ENCODE data around the gene SGMS1.
A peak's percentile ranks its signal among the peaks of the same experiment; 100 is the strongest.
"Not testable (repeated sequence)": the region's sequence is repeated elsewhere in the genome, so short reads cannot be mapped to it uniquely, and the experiment has no call there.

The SGMS1 gene

GRCh38 chr10:50556237-50557120 lies 67.3 kb downstream of the SGMS1 start:
- no peak for DNase-seq (ENCODE audit: low spot score)

- peak; percentile 43 for DNase-seq (ENCODE audit: low spot score)
Observed at GRCh38 chr10:50554995-50555568, 68.7 kb downstream of the SGMS1 start.

DNA sequence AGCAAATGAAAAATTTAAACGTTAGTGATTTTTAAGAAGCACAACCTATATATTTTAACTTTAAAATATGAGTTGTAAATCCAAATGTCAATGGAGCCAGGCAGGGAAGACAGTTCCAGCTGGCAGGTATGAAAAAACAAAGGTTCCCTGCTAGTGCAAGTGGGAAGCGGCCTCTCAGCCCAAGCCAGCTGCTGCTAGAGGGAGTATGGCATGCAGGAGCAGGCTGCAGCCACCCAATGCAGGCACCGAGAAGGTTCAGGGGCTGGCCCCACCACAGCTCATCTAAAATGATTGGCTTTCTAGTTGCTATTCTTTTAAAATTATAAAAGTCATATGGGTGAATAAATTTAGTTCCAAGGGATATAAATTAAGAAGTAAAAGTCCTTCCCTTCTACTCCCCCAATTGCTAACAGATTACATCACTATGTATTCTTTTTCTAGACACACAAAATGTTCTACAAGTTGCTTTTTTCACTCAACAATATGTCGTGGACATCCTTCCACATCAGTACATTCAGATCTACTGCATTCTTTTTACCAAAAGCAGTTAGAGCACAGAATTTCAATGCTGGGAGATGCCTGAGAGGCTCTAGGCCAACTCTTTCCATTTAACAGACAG lies 69.3 kb downstream of the SGMS1 start:
- DNase-seq (ENCODE audit: low spot score) = no peak

- no peak for DNase-seq (ENCODE audit: low spot score)
Observed at GRCh38 chr10:50552771-50553535, 70.8 kb downstream of the SGMS1 start.

DNA sequence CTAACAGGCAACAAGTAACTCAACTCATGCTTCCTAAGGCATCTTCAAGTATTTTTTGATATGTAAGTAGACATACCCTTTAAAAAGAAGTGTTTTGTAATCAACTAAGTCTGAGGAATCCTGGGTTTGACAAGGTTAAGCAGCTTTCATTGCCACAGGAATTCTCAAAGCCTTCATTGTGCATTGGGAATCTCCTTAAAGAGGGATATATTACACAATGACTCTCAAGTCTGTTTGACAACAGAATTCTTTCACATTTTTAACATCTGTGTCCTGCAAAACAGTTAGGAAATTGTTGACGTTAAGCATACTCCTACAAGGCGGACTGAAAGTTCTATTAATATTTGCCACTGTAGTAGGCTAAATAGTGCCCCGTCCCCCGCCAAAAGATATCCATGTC lies 71.4 kb downstream of the SGMS1 start:
- DNase-seq (ENCODE audit: low spot score) = peak; percentile 55

DNA sequence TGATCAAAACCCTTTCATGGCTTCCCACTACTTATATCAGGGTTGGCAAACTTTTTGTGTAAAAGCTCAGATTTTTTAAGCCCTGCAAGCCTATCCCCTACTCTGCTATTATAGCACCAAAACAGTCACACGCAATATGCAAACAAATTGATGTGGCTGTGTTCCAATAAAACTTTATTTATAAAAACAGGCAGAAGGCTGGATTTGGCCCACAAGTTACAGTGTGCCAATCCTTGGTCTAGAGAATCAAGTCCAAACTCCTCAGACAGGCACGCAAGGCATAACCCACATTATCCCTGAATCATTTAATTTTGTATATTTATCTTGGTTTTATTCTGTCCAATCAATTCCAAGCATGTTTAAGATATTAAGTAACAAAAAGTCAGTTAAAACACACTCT lies 71.9 kb downstream of the SGMS1 start:
- no peak for DNase-seq (ENCODE audit: low spot score)

DNA sequence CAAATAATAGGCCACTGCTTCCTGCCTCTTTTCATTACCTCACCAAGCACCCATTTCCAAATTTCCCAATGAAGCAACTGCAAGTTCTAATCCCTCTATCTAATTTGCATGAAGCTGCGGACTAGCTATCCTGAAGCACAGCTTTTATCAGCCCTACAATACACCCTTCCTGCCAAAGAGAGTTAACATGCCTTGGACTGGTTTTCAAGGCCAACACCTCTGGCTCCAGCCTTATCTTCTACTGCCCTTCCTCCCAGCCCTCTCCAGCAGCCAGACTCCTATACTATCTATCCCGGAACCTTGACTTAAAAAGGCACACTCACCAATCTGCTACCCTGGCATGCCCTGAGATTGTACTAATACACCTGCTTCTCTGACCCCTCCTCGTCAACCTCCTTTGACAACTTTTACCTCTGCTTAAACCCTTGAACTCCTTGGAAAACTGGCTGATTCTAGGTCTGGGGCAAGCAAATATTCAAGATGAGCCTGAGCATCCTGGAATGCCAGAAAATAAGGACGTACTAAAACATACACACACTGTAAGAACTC lies 73.4 kb downstream of the SGMS1 start:
- no peak for DNase-seq (ENCODE audit: low spot score)

- not testable (repeated sequence) for DNase-seq (ENCODE audit: low spot score)
Observed at GRCh38 chr10:50549186-50549585, 74.6 kb downstream of the SGMS1 start.

- not testable (repeated sequence) for DNase-seq (ENCODE audit: low spot score)
Observed at GRCh38 chr10:50548481-50548880, 75.3 kb downstream of the SGMS1 start.

DNA sequence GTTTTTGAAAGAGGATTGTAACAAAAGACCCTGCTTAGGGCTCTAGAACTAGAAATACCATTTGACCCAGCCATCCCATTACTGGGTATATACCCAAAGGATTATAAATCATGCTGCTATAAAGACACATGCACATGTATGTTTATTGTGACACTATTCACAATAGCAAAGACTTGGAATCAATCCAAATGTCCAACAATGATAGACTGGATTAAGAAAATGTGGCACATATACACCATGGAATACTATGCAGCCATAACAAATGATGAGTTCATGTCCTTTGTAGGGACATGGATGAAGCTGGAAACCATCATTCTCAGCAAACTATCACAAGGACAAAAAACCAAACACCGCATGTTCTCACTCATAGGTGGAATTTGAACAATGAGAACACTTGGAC lies 77.5 kb downstream of the SGMS1 start:
- DNase-seq (ENCODE audit: low spot score) = not testable (repeated sequence)

- no peak for DNase-seq (ENCODE audit: low spot score)
Observed at GRCh38 chr10:50545846-50546245, 77.9 kb downstream of the SGMS1 start.

DNA sequence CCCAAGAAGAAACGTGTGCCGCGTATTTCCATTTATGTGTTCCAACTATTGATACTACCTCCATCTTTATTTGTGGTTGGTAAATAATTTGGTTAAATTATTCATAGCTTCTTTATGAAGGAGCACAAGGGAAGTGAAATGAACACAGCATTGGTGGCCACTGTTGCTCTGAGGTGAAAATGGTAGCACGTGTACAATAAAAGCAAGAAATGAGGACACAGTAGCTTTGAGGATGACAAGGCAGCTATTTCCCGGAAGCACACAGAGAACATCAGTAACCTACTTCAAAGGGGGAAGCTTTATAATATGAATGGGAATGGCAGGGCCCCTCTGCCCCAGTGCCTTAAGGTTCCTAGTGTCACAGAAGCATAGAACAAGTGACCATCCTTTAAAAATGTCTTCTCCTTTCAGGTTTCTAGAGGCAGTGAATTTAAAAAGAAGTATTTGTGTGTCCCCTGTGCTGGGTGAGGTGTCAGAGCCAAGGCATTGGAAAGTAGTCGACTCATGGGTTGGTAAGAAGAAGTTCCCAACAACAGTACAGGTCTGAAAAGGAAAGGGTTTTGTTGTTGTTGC lies 78.8 kb downstream of the SGMS1 start:
- DNase-seq (ENCODE audit: low spot score) = no peak

DNA sequence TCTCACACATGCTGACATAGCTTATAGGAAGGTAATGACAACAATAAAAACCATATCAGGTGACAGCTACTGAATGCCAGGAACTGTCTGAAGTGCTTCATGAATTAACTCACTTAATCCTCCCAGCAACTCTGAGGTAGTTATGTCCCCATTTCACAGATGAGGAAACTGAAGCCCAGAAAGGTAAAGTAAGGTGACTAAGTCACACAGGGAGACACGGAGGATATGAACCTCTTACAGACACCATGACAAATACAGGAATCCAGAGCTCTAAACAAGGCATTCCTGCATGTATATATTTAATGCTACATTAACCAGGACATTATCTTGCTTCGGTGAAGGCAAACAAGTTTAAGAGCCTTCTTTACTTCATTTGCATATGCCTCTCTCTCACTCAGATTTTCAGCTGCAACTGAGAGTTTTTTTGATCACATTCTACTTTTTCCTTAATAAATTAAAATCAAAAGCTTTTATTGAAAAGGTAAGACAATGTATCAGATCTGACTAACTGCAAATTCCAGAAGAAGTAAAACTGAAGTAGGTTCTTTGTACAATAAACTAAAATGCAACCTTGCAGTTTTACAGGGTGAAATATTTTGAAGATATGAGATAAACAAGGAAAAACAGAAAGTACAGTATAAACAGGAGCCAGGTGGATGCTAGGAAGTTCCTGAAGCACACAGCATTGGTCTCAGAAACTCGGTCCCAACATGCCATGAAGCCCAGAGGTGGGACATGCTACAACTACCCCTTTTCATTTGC lies 79.5 kb downstream of the SGMS1 start:
- no peak for DNase-seq (ENCODE audit: low spot score)

DNA sequence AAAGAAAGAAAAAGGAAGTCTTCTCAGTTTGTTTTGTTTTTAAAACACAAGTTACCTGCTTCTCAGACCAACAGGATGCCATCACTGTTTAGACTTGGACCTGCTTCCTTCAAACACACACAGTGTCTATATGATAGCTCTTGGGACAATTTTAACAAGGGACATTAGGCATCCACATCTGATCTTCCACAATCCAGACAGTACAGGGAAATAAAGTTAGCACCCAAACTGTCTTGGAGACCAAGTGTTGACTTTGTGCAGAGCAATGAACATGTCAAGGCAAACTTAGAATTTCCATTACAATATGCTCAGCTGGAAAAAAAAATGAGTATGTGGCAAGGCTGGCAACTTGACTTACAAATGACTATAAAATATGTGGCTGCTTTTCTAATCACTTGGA lies 80.9 kb downstream of the SGMS1 start:
- DNase-seq (ENCODE audit: low spot score) = no peak

DNA sequence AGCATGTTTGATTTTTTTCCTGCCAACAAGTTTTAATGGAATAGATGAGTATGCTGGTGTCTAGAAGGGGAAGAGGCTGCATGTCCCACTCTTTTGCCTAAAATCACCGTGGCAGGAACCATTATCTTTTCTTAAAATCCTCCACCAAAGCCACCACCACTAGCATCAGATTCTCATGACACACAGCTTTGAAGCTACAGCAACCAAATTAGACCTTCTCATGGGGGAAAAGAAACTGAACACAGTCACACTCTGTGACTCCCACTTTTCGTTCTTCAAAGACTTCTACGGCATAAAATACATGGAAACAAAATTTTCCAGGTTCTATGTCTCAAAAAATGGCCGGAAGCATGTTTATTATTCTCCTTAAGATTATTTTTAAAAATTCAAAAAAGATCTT lies 81.8 kb downstream of the SGMS1 start:
- no peak for DNase-seq (ENCODE audit: low spot score)

DNA sequence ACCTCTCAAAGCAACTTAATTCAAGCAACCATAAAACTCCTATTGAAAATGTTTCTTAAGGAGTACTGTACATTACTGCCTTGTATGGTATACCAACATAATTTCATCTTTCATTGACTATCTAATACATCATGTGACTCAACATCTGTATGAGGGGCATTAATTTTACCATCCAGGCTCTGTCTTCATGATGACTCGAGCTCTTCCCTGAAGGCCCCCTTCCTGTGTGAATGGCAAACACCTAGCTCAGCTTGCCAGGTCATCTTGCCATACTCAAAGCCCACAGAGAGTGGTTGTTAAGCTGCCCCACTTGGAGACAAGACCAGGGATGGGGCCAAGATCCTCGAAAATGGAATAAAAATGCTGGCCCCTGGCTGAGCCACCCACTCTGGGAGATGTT lies 82.4 kb downstream of the SGMS1 start:
- no peak for DNase-seq (ENCODE audit: low spot score)

GRCh38 chr10:50540826-50541122 lies 83.0 kb downstream of the SGMS1 start:
- DNase-seq (ENCODE audit: low spot score) = no peak

DNA sequence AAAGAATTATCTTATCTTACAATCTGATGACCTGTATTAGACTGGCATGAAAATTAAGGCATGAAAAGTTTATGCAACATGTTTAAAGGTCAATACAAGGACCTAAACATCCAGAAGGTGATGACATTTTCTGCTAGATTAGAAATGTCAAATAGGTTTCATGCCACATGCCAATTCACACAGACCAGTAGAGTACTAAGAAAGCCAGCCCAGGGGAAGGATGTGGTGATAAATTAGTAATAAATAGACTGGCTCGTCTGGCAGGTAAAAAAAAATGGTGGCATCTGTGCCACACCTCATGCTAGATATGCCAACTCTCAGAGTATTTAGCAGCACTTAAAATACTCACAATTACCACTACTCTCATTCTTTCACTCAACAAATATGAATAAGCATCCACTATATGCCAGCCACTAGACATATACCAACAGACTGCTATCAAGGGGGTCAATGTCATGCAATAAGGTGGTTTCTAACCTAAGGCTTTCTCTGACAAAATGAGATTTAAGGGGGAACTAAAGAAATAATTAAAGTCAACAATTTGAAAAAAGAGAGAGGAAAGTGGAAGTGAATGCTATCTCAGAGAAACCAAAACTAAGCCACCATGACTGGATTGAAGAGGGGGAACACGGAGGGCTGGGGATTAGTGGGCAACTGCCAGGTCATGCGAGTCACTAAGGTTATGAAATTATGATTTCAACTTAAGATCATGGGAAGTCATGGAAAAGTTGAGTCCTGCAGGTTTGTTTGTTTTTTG lies 83.5 kb downstream of the SGMS1 start:
- no peak for DNase-seq (ENCODE audit: low spot score)

DNA sequence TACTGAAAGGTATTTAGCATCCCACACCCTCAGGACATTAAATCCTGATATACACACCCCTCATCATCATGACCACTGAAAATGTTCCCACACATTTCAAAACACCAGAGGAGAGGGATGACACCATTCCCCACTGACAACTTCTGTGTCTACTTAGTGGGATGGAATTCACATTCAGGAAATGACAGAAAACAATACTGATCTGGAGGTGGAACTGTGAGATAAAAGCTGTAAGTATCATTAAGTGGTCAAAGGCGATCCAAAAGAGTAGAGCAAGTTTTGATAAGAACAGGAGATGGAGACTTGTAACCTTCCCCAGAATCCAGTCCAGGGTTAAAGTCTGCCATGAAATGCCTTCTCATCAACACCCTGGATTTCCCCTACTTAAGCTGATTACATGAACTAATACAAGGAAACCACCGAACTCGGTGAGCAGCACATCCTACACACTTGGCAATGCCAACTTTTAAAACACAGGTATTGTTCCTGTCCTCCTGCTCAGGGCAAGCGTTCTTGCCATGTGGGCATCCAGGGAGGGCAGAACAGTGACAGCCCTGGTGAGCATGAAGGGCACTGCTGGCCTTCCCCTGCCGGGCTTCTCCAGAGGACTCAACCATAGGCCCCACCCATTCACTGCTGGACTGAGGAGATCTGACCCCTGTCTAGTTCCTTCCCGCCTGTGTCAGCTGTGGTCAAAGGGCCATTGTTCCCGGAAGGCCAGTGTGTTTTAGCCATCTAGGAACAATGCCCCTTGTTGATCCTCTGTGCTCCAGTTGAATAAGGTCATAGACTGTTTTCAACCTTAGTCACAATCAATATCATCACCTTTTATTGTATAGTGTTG lies 85.0 kb downstream of the SGMS1 start:
- no peak for DNase-seq (ENCODE audit: low spot score)
